ENCODE data around the gene DDIAS. TPM values are rescaled to one million over a fixed set of nuclear protein-coding genes. Genes with fewer than 3 reads are reported as not detected.
"Not testable (repeated sequence)": the region's sequence is repeated elsewhere in the genome, so short reads cannot be mapped to it uniquely, and the experiment has no call there.

DDIAS gene
- polyA plus RNA-seq, 6 donors from 2014 or later: 3.9 to 9.9 (median 7.8) TPM

GRCh38 chr11:82942376-82942775, 40.8 kb downstream of the DDIAS start:
- no peak overlapping the region for H3K27ac Mint-ChIP-seq
- no peaks in the 10 kb centered on the region for H3K27me3 Mint-ChIP-seq
- ATAC-seq (ENCODE audit: low read depth in 2 of 2): no peak
- H3K4me3 Mint-ChIP-seq: peak overlapping the region in 1 of 8 donors; percentile 37
- H3K36me3 Mint-ChIP-seq: peaks cover 0 to 5% of the 10 kb centered on the region in 2 donors
- peaks cover 2 to 24% (median 6%) of the 10 kb centered on the region in 7 donors for H3K9me3 Mint-ChIP-seq
- no peak for DNase-seq
- peaks cover 8 to 20% (median 9%) of the 10 kb centered on the region in 3 donors for H3K4me1 Mint-ChIP-seq

GRCh38 chr11:82943430-82943829, 41.9 kb downstream of the DDIAS start:
- ATAC-seq (ENCODE audit: low read depth in 2 of 2); DNase-seq; H3K36me3 Mint-ChIP-seq; H3K27me3 Mint-ChIP-seq; H3K4me3 Mint-ChIP-seq; H3K27ac Mint-ChIP-seq: not testable (repeated sequence)
- Mint-ChIP-seq H3K4me1 (peaks cover 8 to 20% (median 9%) of the 10 kb centered on the region in 3 donors), H3K9me3 (peaks cover 2 to 24% (median 6%) of the 10 kb centered on the region in 7 donors)

GRCh38 chr11:82944198-82944597, 42.7 kb downstream of the DDIAS start:
- Mint-ChIP-seq H3K27me3 (no peaks in the 10 kb centered on the region), H3K4me3 (no peak overlapping the region), H3K4me1 (peaks cover 8 to 20% (median 9%) of the 10 kb centered on the region in 3 donors), H3K27ac (no peak overlapping the region), H3K36me3 (peaks cover 0 to 5% of the 10 kb centered on the region in 2 donors), H3K9me3 (peaks cover 2 to 24% (median 6%) of the 10 kb centered on the region in 7 donors)
- no peak for DNase-seq
- ATAC-seq (ENCODE audit: low read depth in 2 of 2): no peak

- Mint-ChIP-seq H3K4me1 (peaks cover 8 to 20% (median 9%) of the 10 kb centered on the region in 3 donors), H3K9me3 (peaks cover 2 to 24% (median 6%) of the 10 kb centered on the region in 7 donors)
- not testable (repeated sequence) for H3K27me3 Mint-ChIP-seq; H3K4me3 Mint-ChIP-seq; H3K36me3 Mint-ChIP-seq; DNase-seq; H3K27ac Mint-ChIP-seq; ATAC-seq (ENCODE audit: low read depth in 2 of 2)
Observed at GRCh38 chr11:82945041-82945440, 43.5 kb downstream of the DDIAS start.

- Mint-ChIP-seq H3K27ac (peak overlapping the region in 1 of 6 donors; percentile 43), H3K36me3 (peaks cover 0 to 5% of the 10 kb centered on the region in 2 donors), H3K27me3 (no peaks in the 10 kb centered on the region), H3K9me3 (peaks cover 2 to 27% (median 6%) of the 10 kb centered on the region in 7 donors), H3K4me3 (no peak overlapping the region), H3K4me1 (peaks cover 6 to 20% (median 8%) of the 10 kb centered on the region in 3 donors)
- ATAC-seq (ENCODE audit: low read depth in 2 of 2) (no peak), DNase-seq (no peak)
Observed at GRCh38 chr11:82945682-82946081, 44.1 kb downstream of the DDIAS start.

- peaks cover 0 to 33% (median 27%) of the 10 kb centered on the region in 7 donors for H3K9me3 Mint-ChIP-seq
- peaks cover 0 to 16% of the 10 kb centered on the region in 2 donors for H3K36me3 Mint-ChIP-seq
Observed at GRCh38 chr11:82949352-82949751, 47.8 kb downstream of the DDIAS start.

GRCh38 chr11:82950502-82950901, 49.0 kb downstream of the DDIAS start:
- not testable (repeated sequence) for ATAC-seq (ENCODE audit: low read depth in 2 of 2); DNase-seq; H3K27me3 Mint-ChIP-seq; H3K4me3 Mint-ChIP-seq; H3K27ac Mint-ChIP-seq
- H3K36me3 Mint-ChIP-seq: peaks cover 0 to 28% of the 10 kb centered on the region in 2 donors
- peaks cover 5 to 45% (median 38%) of the 10 kb centered on the region in 7 donors for H3K9me3 Mint-ChIP-seq
- peaks cover 16 to 29% (median 18%) of the 10 kb centered on the region in 3 donors for H3K4me1 Mint-ChIP-seq

More at GRCh38 chr11:82949352-82949751, 47.8 kb downstream of the DDIAS start:
- H3K27ac Mint-ChIP-seq: peak overlapping the region in 2 of 6 donors; percentile 65 to 77
- no peaks in the 10 kb centered on the region for H3K27me3 Mint-ChIP-seq
- DNase-seq (no peak), ATAC-seq (ENCODE audit: low read depth in 2 of 2) (no peak)
- H3K4me1 Mint-ChIP-seq: peaks cover 13 to 29% (median 16%) of the 10 kb centered on the region in 3 donors
- H3K4me3 Mint-ChIP-seq: no peak overlapping the region

- ATAC-seq (ENCODE audit: low read depth in 2 of 2): peak; percentile 48 to 53
- peaks cover 35 to 60% (median 49%) of the 10 kb centered on the region in 3 donors for H3K4me1 Mint-ChIP-seq
- H3K27ac Mint-ChIP-seq: peak overlapping the region in 4 of 6 donors; percentile 11 to 87 (median 66)
- peak; percentile 56 for DNase-seq
- H3K9me3 Mint-ChIP-seq: peaks cover 11 to 58% (median 47%) of the 10 kb centered on the region in 7 donors
- peak overlapping the region in 7 of 8 donors; percentile 34 to 85 (median 55) for H3K4me3 Mint-ChIP-seq
- H3K36me3 Mint-ChIP-seq: peaks cover 0 to 38% of the 10 kb centered on the region in 2 donors
- H3K27me3 Mint-ChIP-seq: not testable (repeated sequence)
Observed at GRCh38 chr11:82955736-82956453, 54.4 kb downstream of the DDIAS start.

- peak overlapping the region; percentile 41 to 82 (median 70) for H3K4me3 Mint-ChIP-seq
- H3K36me3 Mint-ChIP-seq: peaks cover 0 to 14% of the 10 kb centered on the region in 2 donors
- H3K27me3 Mint-ChIP-seq: no peaks in the 10 kb centered on the region
- ATAC-seq (ENCODE audit: low read depth in 2 of 2) (peak; percentile 83 to 87), DNase-seq (peak; percentile 36)
- peaks cover 5 to 26% (median 12%) of the 10 kb centered on the region in 7 donors for H3K9me3 Mint-ChIP-seq
- peak overlapping the region; percentile 72 to 92 (median 84) for H3K27ac Mint-ChIP-seq
- H3K4me1 Mint-ChIP-seq: peaks cover 40 to 58% (median 55%) of the 10 kb centered on the region in 3 donors
Observed at GRCh38 chr11:82959987-82960778, 58.6 kb downstream of the DDIAS start.

- Mint-ChIP-seq H3K4me1 (peaks cover 35 to 58% (median 52%) of the 10 kb centered on the region in 3 donors), H3K9me3 (peaks cover 4 to 21% (median 8%) of the 10 kb centered on the region in 7 donors), H3K27ac (peak overlapping the region; percentile 72 to 92 (median 84)), H3K27me3 (no peaks in the 10 kb centered on the region), H3K36me3 (peaks cover 0 to 8% of the 10 kb centered on the region in 2 donors), H3K4me3 (peak overlapping the region in 6 of 8 donors; percentile 52 to 82 (median 70))
- no peak for ATAC-seq (ENCODE audit: low read depth in 2 of 2)
- no peak for DNase-seq
Observed at GRCh38 chr11:82960779-82961143, 59.2 kb downstream of the DDIAS start.

- DNase-seq; H3K4me3 Mint-ChIP-seq; H3K9me3 Mint-ChIP-seq; H3K36me3 Mint-ChIP-seq; ATAC-seq (ENCODE audit: low read depth in 2 of 2); H3K27me3 Mint-ChIP-seq: not testable (repeated sequence)
- Mint-ChIP-seq H3K27ac (peak overlapping the region in 3 of 6 donors; percentile 78 to 88 (median 82)), H3K4me1 (peaks cover 33 to 48% (median 42%) of the 10 kb centered on the region in 3 donors)
Observed at GRCh38 chr11:82962021-82962420, 60.5 kb downstream of the DDIAS start.

GRCh38 chr11:82967381-82967780, 65.8 kb downstream of the DDIAS start:
- peak overlapping the region in 1 of 6 donors; percentile 39 for H3K27ac Mint-ChIP-seq
- peaks cover 0 to 5% (median 0%) of the 10 kb centered on the region in 7 donors for H3K9me3 Mint-ChIP-seq
- peaks cover 39 to 48% (median 47%) of the 10 kb centered on the region in 3 donors for H3K4me1 Mint-ChIP-seq
- no peak for DNase-seq
- no peaks in the 10 kb centered on the region for H3K27me3 Mint-ChIP-seq
- peaks cover 0 to 8% of the 10 kb centered on the region in 2 donors for H3K36me3 Mint-ChIP-seq
- no peak for ATAC-seq (ENCODE audit: low read depth in 2 of 2)
- no peak overlapping the region for H3K4me3 Mint-ChIP-seq

- DNase-seq: peak; percentile 34
- Mint-ChIP-seq H3K4me3 (peak overlapping the region in 6 of 8 donors; percentile 23 to 78 (median 50)), H3K4me1 (peaks cover 33 to 60% (median 41%) of the 10 kb centered on the region in 3 donors), H3K27me3 (no peaks in the 10 kb centered on the region), H3K36me3 (peaks cover 0 to 8% of the 10 kb centered on the region in 2 donors), H3K27ac (peak overlapping the region in 5 of 6 donors; percentile 60 to 87 (median 64)), H3K9me3 (peaks cover 0 to 5% (median 0%) of the 10 kb centered on the region in 7 donors)
- ATAC-seq (ENCODE audit: low read depth in 2 of 2): peak; percentile 88 to 89
Observed at GRCh38 chr11:82969811-82970210, 68.3 kb downstream of the DDIAS start.
